ENCODE measurements around the gene TP73. TPM values are rescaled to one million over a fixed set of nuclear protein-coding genes. Genes with fewer than 3 reads are reported as not detected.
A peak's percentile ranks its signal among the peaks of the same experiment; 100 is the strongest.
"Not testable (repeated sequence)": the region's sequence is repeated elsewhere in the genome, so short reads cannot be mapped to it uniquely, and the experiment has no call there.

TP73 gene
- total and polyA plus RNA-seq, 9 donors = 0.52 to 2.5 (median 1.2) TPM

GRCh38 chr1:3618881-3619671, 33.2 kb upstream of the TP73 start:
- H3K36me3 ChIP-seq (ENCODE audit: control insufficient read depth, insufficient read depth, low read length) = no peaks in the 10 kb centered on the region
- peaks cover 12% of the 10 kb centered on the region for H3K27me3 ChIP-seq (ENCODE audit: control insufficient read depth, insufficient read depth, low read length)
- no peak overlapping the region for H3K27ac ChIP-seq (ENCODE audit: low read length)
- H3K9me3 ChIP-seq (replicated peaks; ENCODE audit: control insufficient read depth, low read depth, low read length) = no peaks in the 10 kb centered on the region
- WGBS (ENCODE audit: insufficient coverage) = 10% methylated on average over 8 of the region's 21 CpGs
- peak; percentile 87 for DNase-seq
- peaks cover 19% of the 10 kb centered on the region for H3K4me1 ChIP-seq (ENCODE audit: control insufficient read depth, insufficient read depth, low read length)
- no peak overlapping the region for H3K4me3 ChIP-seq (ENCODE audit: low read length)

DNA sequence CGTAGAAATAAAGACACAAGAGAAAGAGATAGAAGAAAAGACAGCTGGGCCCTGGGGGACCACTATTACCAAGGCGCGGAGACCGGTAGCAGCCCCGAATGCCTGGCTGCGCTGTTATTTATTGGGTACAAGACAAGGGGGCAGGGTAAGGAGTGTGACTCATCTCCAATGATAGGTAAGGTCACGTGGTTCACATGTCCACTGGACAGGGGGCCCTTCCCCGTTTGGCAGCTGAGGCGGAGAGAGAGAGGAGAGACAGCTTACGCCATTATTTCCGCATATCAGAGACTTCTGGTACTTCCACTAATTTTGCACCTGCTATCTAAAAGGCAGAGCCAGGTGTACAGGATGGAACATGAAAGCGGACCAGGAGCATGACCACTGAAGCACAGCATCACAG, 31.6 kb upstream of the TP73 start:
- peaks cover 25% of the 10 kb centered on the region for H3K4me1 ChIP-seq (ENCODE audit: control insufficient read depth, insufficient read depth, low read length)
- no peak for DNase-seq
- no peaks in the 10 kb centered on the region for H3K36me3 ChIP-seq (ENCODE audit: control insufficient read depth, insufficient read depth, low read length)
- peaks cover 4% of the 10 kb centered on the region for H3K27me3 ChIP-seq (ENCODE audit: control insufficient read depth, insufficient read depth, low read length)
- 83% methylated on average over 8 of the region's 12 CpGs for WGBS (ENCODE audit: insufficient coverage)
- H3K9me3 ChIP-seq (replicated peaks; ENCODE audit: control insufficient read depth, low read depth, low read length) = no peaks in the 10 kb centered on the region
- no peak overlapping the region for H3K4me3 ChIP-seq (ENCODE audit: low read length)
- H3K27ac ChIP-seq (ENCODE audit: low read length) = no peak overlapping the region

DNA sequence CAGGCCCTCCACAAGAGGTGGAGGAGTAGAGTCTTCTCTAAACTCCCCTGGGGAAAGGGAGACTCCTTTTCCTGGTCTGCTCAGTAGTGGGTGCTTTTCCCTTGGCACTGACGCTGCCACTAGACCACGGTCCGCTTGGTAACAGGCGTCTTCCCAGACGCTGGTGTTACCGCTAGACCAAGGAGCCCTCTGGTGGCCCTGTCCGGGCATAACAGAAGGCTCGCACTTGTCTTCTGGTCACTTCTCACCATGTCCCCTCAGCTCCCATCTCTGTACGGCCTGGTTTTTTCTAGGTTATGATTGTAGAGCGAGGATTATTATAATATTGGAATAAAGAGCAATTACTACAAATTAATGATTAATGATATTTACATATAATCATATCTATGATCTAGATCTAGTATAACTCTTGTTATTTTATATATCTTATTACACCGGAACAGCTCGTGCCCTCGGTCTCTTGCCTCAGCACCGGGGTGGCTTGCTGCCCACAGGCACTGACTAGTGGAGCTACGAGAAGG, 31.1 kb upstream of the TP73 start:
- not testable (repeated sequence) for H3K36me3 ChIP-seq (ENCODE audit: control insufficient read depth, insufficient read depth, low read length); H3K4me3 ChIP-seq (ENCODE audit: low read length); H3K27me3 ChIP-seq (ENCODE audit: control insufficient read depth, insufficient read depth, low read length); DNase-seq; H3K27ac ChIP-seq (ENCODE audit: low read length); H3K9me3 ChIP-seq (replicated peaks; ENCODE audit: control insufficient read depth, low read depth, low read length)
- WGBS (ENCODE audit: insufficient coverage) = no CpG with 5 or more reads among the region's 15 CpGs
- H3K4me1 ChIP-seq (ENCODE audit: control insufficient read depth, insufficient read depth, low read length) = peaks cover 28% of the 10 kb centered on the region

DNA sequence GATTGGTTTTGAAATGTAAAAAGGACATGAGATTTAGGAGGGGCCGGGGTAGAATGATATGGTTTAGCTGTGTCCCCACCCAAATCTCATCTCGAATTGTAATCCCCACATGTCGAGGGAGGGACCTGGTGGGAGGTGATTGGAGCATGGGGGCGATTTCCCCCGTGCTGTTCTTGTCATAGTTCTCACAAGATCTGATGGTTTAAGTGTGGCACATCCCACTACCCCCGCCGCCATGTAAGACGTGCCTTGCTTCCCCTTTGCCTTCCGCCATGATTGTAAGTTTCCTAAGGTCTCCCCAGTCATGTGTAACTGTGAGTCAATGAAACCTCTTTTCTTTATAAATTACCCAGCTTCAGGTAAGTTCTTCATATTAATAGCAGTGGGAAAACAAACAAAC, 30.2 kb upstream of the TP73 start:
- WGBS (ENCODE audit: insufficient coverage) = 80% methylated on average over 1 of the region's 9 CpGs
- not testable (repeated sequence) for H3K36me3 ChIP-seq (ENCODE audit: control insufficient read depth, insufficient read depth, low read length); DNase-seq; H3K27me3 ChIP-seq (ENCODE audit: control insufficient read depth, insufficient read depth, low read length); H3K4me3 ChIP-seq (ENCODE audit: low read length); H3K9me3 ChIP-seq (replicated peaks; ENCODE audit: control insufficient read depth, low read depth, low read length); H3K27ac ChIP-seq (ENCODE audit: low read length)
- peaks cover 28% of the 10 kb centered on the region for H3K4me1 ChIP-seq (ENCODE audit: control insufficient read depth, insufficient read depth, low read length)

DNA sequence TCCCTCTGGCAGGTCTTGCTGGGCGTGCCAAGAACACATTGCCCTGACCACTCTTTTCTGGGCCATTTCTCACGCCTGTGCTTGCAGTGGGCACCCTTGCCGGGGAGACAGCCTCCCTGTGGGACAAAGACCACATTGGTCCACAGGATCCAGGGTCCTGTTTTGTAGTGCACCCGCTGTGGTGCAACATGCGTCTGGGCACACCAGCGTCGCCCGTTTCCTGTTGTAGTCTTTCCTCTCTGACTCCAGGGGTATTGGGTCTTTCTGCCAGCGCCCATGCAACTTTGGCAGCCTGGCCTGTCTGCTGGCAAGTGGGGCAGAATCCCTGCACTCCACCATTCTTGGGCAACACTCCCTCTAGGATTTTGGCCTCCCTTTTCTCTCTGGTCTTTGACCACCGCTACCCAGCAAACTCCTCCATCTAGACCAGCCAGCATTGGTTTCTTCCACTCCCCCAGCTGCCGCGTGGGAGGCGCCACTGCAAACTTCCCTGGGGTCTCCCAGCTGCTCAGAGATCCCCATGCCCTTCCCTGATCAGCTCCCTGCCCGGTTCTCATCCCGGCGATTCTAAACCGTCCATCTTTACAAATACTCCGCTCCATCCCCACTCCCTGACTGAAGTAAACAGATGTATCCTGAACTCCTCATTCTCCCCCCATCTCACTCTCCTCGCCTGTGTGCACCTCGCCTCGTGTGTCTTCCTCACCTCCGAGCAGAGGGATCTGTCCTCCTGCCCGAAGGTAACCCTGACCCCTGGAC, 28.7 kb upstream of the TP73 start:
- DNase-seq = no peak
- Histone ChIP-seq H3K4me3 (ENCODE audit: low read length) (peak overlapping the region; percentile 93), H3K4me1 (ENCODE audit: control insufficient read depth, insufficient read depth, low read length) (peaks cover 24% of the 10 kb centered on the region), H3K9me3 (replicated peaks; ENCODE audit: control insufficient read depth, low read depth, low read length) (no peaks in the 10 kb centered on the region), H3K27ac (ENCODE audit: low read length) (no peak overlapping the region), H3K27me3 (ENCODE audit: control insufficient read depth, insufficient read depth, low read length) (no peaks in the 10 kb centered on the region), H3K36me3 (ENCODE audit: control insufficient read depth, insufficient read depth, low read length) (peaks cover 21% of the 10 kb centered on the region)
- 29% methylated on average over 23 of the region's 23 CpGs for WGBS (ENCODE audit: insufficient coverage)

DNA sequence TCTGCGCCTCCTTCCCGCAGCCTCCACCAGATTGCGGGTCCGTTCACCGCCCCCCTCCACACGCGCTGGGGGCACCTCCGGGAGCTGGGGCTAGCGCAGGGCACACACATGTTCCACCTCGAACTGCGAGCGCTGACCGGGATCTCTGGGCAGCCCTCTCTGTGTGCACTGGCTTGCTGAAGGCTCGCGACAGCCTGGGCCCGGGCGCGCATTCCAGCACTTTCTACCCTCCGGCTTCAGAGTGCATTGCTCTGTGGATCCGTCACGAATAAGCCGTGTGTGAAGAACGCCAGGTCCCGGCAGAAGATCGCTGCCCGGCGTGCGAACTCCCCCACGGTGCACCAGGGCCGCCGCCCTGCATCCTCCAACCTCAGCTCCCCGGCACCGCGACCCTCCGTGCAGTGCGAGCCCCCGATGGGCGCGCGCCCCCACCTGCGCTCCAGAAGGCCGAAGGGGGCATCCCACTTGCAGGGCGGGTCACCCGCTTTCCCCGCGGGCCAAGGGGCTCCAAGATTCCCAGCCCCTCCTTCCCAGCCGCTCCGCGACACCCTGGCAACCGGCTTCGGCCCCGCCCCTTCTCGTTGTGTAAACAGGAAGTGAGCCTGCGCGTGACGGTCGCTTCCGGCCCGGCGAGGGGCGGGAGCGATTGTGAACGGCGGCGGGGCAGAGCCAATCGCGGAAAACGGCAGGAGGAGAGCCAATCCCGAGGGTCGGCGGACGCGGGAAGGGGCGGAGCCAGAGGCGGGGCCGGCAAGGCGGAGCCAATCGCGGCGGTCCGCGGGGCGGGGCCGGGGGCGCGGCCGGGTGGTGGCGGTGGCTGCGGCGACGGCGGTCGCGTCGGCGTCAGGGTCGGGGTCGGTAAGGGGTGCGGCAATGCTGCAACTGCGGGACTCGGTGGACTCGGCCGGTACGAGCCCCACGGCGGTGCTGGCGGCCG, 27.8 kb upstream of the TP73 start, which contains the start of gene TPRG1L:
Gene TPRG1L, plus strand, starts transcription at position 816 of the 937 bp plus-strand sequence. Its CDS starts 58 bp downstream, at position 874.
- WGBS (ENCODE audit: insufficient coverage) = under 1% methylated on average over 98 of the region's 108 CpGs
- peak within 1 kb of the TSS; percentile 93 for H3K4me3 ChIP-seq (ENCODE audit: low read length)
- H3K4me1 ChIP-seq (ENCODE audit: control insufficient read depth, insufficient read depth, low read length) = peaks cover 20% of the 10 kb centered on the region
- peak within 1 kb of the TSS; percentile 35 for H3K27ac ChIP-seq (ENCODE audit: low read length)
- DNase-seq = peak; percentile 99
- H3K9me3 ChIP-seq (replicated peaks; ENCODE audit: control insufficient read depth, low read depth, low read length) = no peaks in the 10 kb centered on the region
- H3K36me3 ChIP-seq (ENCODE audit: control insufficient read depth, insufficient read depth, low read length) = peaks cover 27% of the 10 kb centered on the region
- no peaks in the 10 kb centered on the region for H3K27me3 ChIP-seq (ENCODE audit: control insufficient read depth, insufficient read depth, low read length)

- no peaks in the 10 kb centered on the region for H3K27me3 ChIP-seq (ENCODE audit: control insufficient read depth, insufficient read depth, low read length)
- peaks cover 20% of the 10 kb centered on the region for H3K4me1 ChIP-seq (ENCODE audit: control insufficient read depth, insufficient read depth, low read length)
- no peaks in the 10 kb centered on the region for H3K9me3 ChIP-seq (replicated peaks; ENCODE audit: control insufficient read depth, low read depth, low read length)
- peak overlapping the region; percentile 54 for H3K4me3 ChIP-seq (ENCODE audit: low read length)
- DNase-seq = no peak
- no peak overlapping the region for H3K27ac ChIP-seq (ENCODE audit: low read length)
- 4% methylated on average over 36 of the region's 71 CpGs for WGBS (ENCODE audit: insufficient coverage)
- peaks cover 35% of the 10 kb centered on the region for H3K36me3 ChIP-seq (ENCODE audit: control insufficient read depth, insufficient read depth, low read length)
Observed at GRCh38 chr1:3625151-3625907, 27.0 kb upstream of the TP73 start.

DNA sequence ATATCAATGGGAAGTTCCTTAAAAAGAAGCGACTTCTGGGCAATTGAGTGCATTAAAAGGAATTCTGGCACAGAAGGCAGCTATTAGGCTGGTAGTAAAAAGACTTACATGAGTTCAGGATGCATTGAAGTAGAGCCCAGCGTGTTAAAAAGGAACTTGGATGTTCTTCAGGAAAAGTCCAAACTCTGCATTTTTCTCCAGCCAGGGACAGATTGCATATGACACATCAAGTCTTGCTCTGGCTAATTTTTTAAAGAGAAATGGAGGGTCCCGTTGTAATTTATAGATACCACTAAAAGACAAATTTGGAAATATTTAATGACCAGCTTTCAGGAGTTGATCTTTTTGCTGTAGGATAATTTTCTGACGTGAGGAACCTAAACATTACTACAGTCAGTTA, 26.3 kb upstream of the TP73 start:
- 75% methylated on average over 1 of the region's 4 CpGs for WGBS (ENCODE audit: insufficient coverage)
- Histone ChIP-seq H3K4me3 (ENCODE audit: low read length) (no peak overlapping the region), H3K4me1 (ENCODE audit: control insufficient read depth, insufficient read depth, low read length) (peaks cover 20% of the 10 kb centered on the region), H3K27ac (ENCODE audit: low read length) (no peak overlapping the region), H3K27me3 (ENCODE audit: control insufficient read depth, insufficient read depth, low read length) (no peaks in the 10 kb centered on the region), H3K9me3 (replicated peaks; ENCODE audit: control insufficient read depth, low read depth, low read length) (no peaks in the 10 kb centered on the region), H3K36me3 (ENCODE audit: control insufficient read depth, insufficient read depth, low read length) (peaks cover 41% of the 10 kb centered on the region)
- no peak for DNase-seq

GRCh38 chr1:3627515-3628253, 24.6 kb upstream of the TP73 start:
- Histone ChIP-seq H3K4me1 (ENCODE audit: control insufficient read depth, insufficient read depth, low read length) (peaks cover 20% of the 10 kb centered on the region), H3K4me3 (ENCODE audit: low read length) (no peak overlapping the region), H3K36me3 (ENCODE audit: control insufficient read depth, insufficient read depth, low read length) (peaks cover 55% of the 10 kb centered on the region), H3K27ac (ENCODE audit: low read length) (no peak overlapping the region), H3K27me3 (ENCODE audit: control insufficient read depth, insufficient read depth, low read length) (no peaks in the 10 kb centered on the region), H3K9me3 (replicated peaks; ENCODE audit: control insufficient read depth, low read depth, low read length) (no peaks in the 10 kb centered on the region)
- DNase-seq = no peak
- 91% methylated on average over 26 of the region's 26 CpGs for WGBS (ENCODE audit: insufficient coverage)

Measured in muscle of leg (tissue), 11 donors.